Measurements from ENCODE around the gene SOCS3.

DNA sequence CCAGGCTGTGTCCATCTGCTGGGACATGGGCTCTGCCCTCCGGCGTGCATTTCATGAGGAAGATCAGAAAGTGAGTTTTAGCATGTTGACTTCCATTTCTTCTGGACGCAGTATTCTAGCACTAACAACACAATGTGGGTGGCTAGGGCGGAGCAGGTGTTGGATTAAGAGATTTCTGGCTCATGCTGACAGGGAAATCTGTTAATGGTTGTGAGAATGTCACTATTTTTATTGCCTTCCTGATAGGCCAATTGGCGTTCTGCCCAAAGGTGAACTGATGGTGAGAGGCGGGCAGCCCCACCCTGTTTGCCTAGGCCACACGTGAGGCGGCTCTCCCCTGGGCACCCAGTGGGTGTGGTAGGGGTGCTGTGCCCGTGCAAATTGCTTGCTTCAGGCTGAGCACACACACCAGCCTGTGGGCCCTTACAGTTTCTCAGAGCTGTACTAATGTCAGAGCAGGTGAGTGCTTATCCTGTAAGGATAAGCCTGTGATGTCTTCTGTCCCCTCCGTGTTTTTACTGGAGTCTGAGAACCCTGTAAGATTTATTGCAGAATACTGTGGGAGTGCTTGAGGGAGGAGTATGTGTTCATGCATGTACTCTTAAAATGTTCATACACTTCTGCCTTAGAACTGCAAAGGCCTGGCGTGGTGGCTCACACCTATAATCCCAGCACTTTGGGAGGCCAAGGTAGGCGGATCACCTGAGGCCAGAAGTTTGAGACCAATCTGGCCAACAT is 49.5 kb upstream of the SOCS3 start:
- no peak for TF ChIP-seq POLR2A (IDR thresholded peaks at IDR 0.05)
- TF ChIP-seq, protein P1, sequence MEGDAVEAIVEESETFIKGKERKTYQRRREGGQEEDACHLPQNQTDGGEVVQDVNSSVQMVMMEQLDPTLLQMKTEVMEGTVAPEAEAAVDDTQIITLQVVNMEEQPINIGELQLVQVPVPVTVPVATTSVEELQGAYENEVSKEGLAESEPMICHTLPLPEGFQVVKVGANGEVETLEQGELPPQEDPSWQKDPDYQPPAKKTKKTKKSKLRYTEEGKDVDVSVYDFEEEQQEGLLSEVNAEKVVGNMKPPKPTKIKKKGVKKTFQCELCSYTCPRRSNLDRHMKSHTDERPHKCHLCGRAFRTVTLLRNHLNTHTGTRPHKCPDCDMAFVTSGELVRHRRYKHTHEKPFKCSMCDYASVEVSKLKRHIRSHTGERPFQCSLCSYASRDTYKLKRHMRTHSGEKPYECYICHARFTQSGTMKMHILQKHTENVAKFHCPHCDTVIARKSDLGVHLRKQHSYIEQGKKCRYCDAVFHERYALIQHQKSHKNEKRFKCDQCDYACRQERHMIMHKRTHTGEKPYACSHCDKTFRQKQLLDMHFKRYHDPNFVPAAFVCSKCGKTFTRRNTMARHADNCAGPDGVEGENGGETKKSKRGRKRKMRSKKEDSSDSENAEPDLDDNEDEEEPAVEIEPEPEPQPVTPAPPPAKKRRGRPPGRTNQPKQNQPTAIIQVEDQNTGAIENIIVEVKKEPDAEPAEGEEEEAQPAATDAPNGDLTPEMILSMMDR (IDR thresholded peaks at IDR 0.05), result no peak
